HCT116 (cell line): ENCODE data around the gene AQP9. TPM values are rescaled to one million over a fixed set of nuclear protein-coding genes. Genes with fewer than 3 reads are reported as not detected.

Source experiments
- ATAC-seq: fragments of 200-7000 bp; cut with Tn5 transposase; 2 replicates; pipeline ENCODE4 v1.9.1; 2020; ENCODE audit warnings: mild to moderate bottlenecking, moderate library complexity
- BruUV-seq: library from RNA; stranded (reverse); fragments of 400-500 nt; replicated peaks from 2 replicates; lab custom pipeline; 2021; lab: Mats Ljungman, UMichigan
- CTCF ChIA-PET: fragments of 300-600 bp; sonication (Branson Sonifier 250); formaldehyde crosslinking; loops from one replicate; lab custom pipeline; 2021; ENCODE audit warnings: antibody characterized with exemption; lab: Charles Lee
- POLR2A ChIA-PET: fragments of 300-600, 350-600 bp; sonication (Branson Sonifier 250); formaldehyde crosslinking; loops from one replicate; lab custom pipeline; 2021; ENCODE audit warnings: antibody characterized with exemption; lab: Charles Lee
- RAD21 ChIA-PET, 2 experiments: fragments of 300-600 bp; sonication (Branson Sonifier 250); formaldehyde crosslinking; loops; one replicate each; lab custom pipeline; 2023; ENCODE audit warnings: low total read pairs in 2 of 2; ENCODE audit not compliant: uncharacterized antibody in 2 of 2, unreplicated experiment in 2 of 2, low non-redundant PET in 1 of 2; lab: Charles Lee
- DNase-seq: peaks from one replicate; pipeline ENCODE4 v3.0.0-alpha.2; 2010; ENCODE audit warnings: low read depth, low spot score
- H2AFZ ChIP-seq: fragments of 200-600 bp; shearing (Covaris generic), sonication (generic); 2 replicates; pipeline ENCODE4 v1.6.1; 2017; ENCODE audit warnings: low read depth, mixed run types, mixed read lengths, antibody characterized with exemption, low read length; ENCODE audit not compliant: poor library complexity, severe bottlenecking
- H3K27ac ChIP-seq: 2 replicates; pipeline ENCODE4 v1.5.1; 2012; ENCODE audit warnings: low read depth, low read length
- H3K27me3 ChIP-seq: fragments of 200-600 bp; sonication (generic); 2 replicates; pipeline ENCODE4 v1.6.1; 2016; ENCODE audit warnings: mixed run types, low read length, mixed read lengths; ENCODE audit not compliant: insufficient read depth
- H3K36me3 ChIP-seq, 2 experiments: fragments of 200-500 bp in 1 of 2; fragments of 200-600 bp in 1 of 2; sonication (Bioruptor generic) in 1 of 2; sonication (generic) in 1 of 2; 2 replicates each; pipeline versions ENCODE4 v1.5.1 to v1.6.1; 2014 to 2016; ENCODE audit warnings: low read length in 2 of 2, inconsistent platforms in 1 of 2, mixed read lengths in 1 of 2, mixed run types in 1 of 2; ENCODE audit not compliant: insufficient read depth in 2 of 2, control insufficient read depth in 1 of 2
- H3K4me1 ChIP-seq, 2 experiments: fragments of 200-600 bp in 1 of 2; sonication (generic) in 1 of 2; 2 replicates each; pipeline versions ENCODE4 v1.5.1 to v1.6.1; 2012 to 2017; ENCODE audit warnings: low read length in 2 of 2, inconsistent platforms in 1 of 2, mild to moderate bottlenecking in 1 of 2, mixed read lengths in 1 of 2, mixed run types in 1 of 2, moderate library complexity in 1 of 2; ENCODE audit not compliant: insufficient read depth in 2 of 2, control insufficient read depth in 1 of 2
- H3K4me2 ChIP-seq: fragments of 200-600 bp; sonication (generic); 2 replicates; pipeline ENCODE4 v1.6.1; 2017; ENCODE audit warnings: mixed run types, low read length, mixed read lengths
- H3K4me3 ChIP-seq, 2 experiments: fragments of 200-600 bp in 1 of 2; sonication (generic) in 1 of 2; replicated peaks in 1 of 2; 2 replicates each; pipeline ENCODE4 v1.5.1; 2011 to 2016; ENCODE audit warnings: low read length in 2 of 2, control low read depth in 1 of 2, low read depth in 1 of 2, mild to moderate bottlenecking in 1 of 2, mixed read lengths in 1 of 2, mixed run types in 1 of 2
- H3K79me2 ChIP-seq: fragments of 200-600 bp; sonication (generic); 2 replicates; pipeline ENCODE4 v1.6.1; 2017; ENCODE audit warnings: mild to moderate bottlenecking, mixed run types, low read length, moderate library complexity, mixed read lengths; ENCODE audit not compliant: insufficient read depth
- H3K9ac ChIP-seq: fragments of 200-600 bp; sonication (generic); 2 replicates; pipeline ENCODE4 v1.6.1; 2016; ENCODE audit warnings: low read length, mixed read lengths
- H3K9me2 ChIP-seq: fragments of 200-600 bp; sonication (generic), shearing (Covaris generic); 2 replicates; pipeline ENCODE4 v1.6.1; 2017; ENCODE audit warnings: mixed run types, mild to moderate bottlenecking, moderate library complexity; ENCODE audit not compliant: insufficient read depth
- H3K9me3 ChIP-seq, 2 experiments: fragments of 200-500 bp in 1 of 2; fragments of 200-600 bp in 1 of 2; sonication (Bioruptor generic) in 1 of 2; sonication (generic) in 1 of 2; 2 replicates each; pipeline ENCODE4 v1.6.1; 2014 to 2017; ENCODE audit warnings: low read length in 2 of 2, mixed read lengths in 2 of 2, inconsistent platforms in 1 of 2, low read depth in 1 of 2, mild to moderate bottlenecking in 1 of 2, mixed run types in 1 of 2, moderate library complexity in 1 of 2; ENCODE audit not compliant: control insufficient read depth in 1 of 2, insufficient read depth in 1 of 2
- H4K20me1 ChIP-seq: fragments of 200-600 bp; sonication (generic), shearing (Covaris generic); 2 replicates; pipeline ENCODE4 v1.6.1; 2017; ENCODE audit warnings: mixed run types, mild to moderate bottlenecking, moderate library complexity; ENCODE audit not compliant: insufficient read depth
- CTCF ChIP-seq, 3 experiments: fragments of 200-600 bp in 1 of 3; sonication (generic) in 1 of 3; IDR thresholded peaks in 2 of 3; conservative IDR thresholded peaks in 1 of 3; 2 replicates each; pipeline ENCODE4 v1.5.1; 2012 to 2017; ENCODE audit warnings: low read depth in 2 of 3, low read length in 2 of 3, antibody characterized with exemption in 1 of 3, borderline replicate concordance in 1 of 3, control low read depth in 1 of 3, mild to moderate bottlenecking in 1 of 3, mixed read lengths in 1 of 3, mixed run types in 1 of 3, moderate library complexity in 1 of 3; ENCODE audit not compliant: insufficient read depth in 1 of 3
- ELF1 ChIP-seq: IDR thresholded peaks from 2 replicates; pipeline ENCODE4 v1.6.1; 2012; ENCODE audit warnings: low read depth, borderline replicate concordance
- EZH2phosphoT487 ChIP-seq: fragments of 200-600 bp; IDR thresholded peaks from 2 replicates; pipeline ENCODE4 v1.6.1; 2018; ENCODE audit warnings: antibody characterized with exemption, borderline replicate concordance
- FOSL1 ChIP-seq: IDR thresholded peaks from 2 replicates; pipeline ENCODE4 v1.6.1; 2012; ENCODE audit warnings: low read depth
- RAD21 ChIP-seq: IDR thresholded peaks from 2 replicates; pipeline ENCODE4 v1.6.1; 2012; ENCODE audit warnings: low read depth, mild to moderate bottlenecking
- REST ChIP-seq: IDR thresholded peaks from 2 replicates; pipeline ENCODE4 v1.6.1; 2012; ENCODE audit warnings: low read depth
- SRF ChIP-seq: IDR thresholded peaks from 2 replicates; pipeline ENCODE4 v1.6.1; 2012; ENCODE audit warnings: low read depth
- ZNF274 ChIP-seq: fragments of 200-500 bp; sonication (Bioruptor generic); IDR thresholded peaks from 2 replicates; pipeline ENCODE4 v1.6.1; 2014; ENCODE audit warnings: mild to moderate bottlenecking, low read depth, low read length, inconsistent platforms
- intact Hi-C: fragments of 100-400 bp; cut with micrococcal nuclease; formaldehyde crosslinking; loops from 2 replicates; pipeline ENCODE4 v1.10.0; 2022
- total RNA-seq: library from RNA; stranded (reverse); gene quantifications from one replicate; pipeline ENCODE4 v1.2.1, GENCODE V29; 2021; ENCODE audit not compliant: unreplicated experiment

Gene AQP9
- total RNA-seq, 1 experiment from 2014 or later, result 0.12 TPM

- no peaks in the 10 kb centered on the region for H3K9me3 ChIP-seq
- TF ChIP-seq ZNF274, result no peak
- no peak for TF ChIP-seq REST
- TF ChIP-seq EZH2phosphoT487, result no peak
- TF ChIP-seq FOSL1, result no peak
- TF ChIP-seq RAD21, result no peak
- TF ChIP-seq ELF1, result no peak
- TF ChIP-seq CTCF (IDR thresholded peaks at IDR 0.05 in 2 of 3, conservative IDR thresholded peaks at IDR 0.05 in 1 of 3; ENCODE audit: borderline replicate concordance in 1 of 3, insufficient read depth in 1 of 3, low read depth in 2 of 3, low read length in 2 of 3), result no peak
- no peak for TF ChIP-seq SRF
- TF ChIP-seq, all 23 proteins: peak for 0
- Histone ChIP-seq H3K36me3 (no peaks in the 10 kb centered on the region), H3K27me3 (no peaks in the 10 kb centered on the region), H3K79me2 (no peaks in the 10 kb centered on the region), H3K9me2 (no peaks in the 10 kb centered on the region), H3K9ac (no peak overlapping the region), H3K4me2 (no peak overlapping the region), H4K20me1 (no peaks in the 10 kb centered on the region), H2AFZ (no peak overlapping the region), H3K4me3 (no peak overlapping the region), H3K27ac (no peak overlapping the region), H3K4me1 (peaks cover 0 to 6% of the 10 kb centered on the region in 2 experiments; a peak in 1 of 4 replicates)
- POLR2A ChIA-PET, result no interaction called here
- DNase-seq (no peak), ATAC-seq (no peak)
- CTCF ChIA-PET, result no interaction called here
- RAD21 ChIA-PET, result no interaction called here
- no TSS peak for BruUV-seq
- intact Hi-C loops, result no loop called here
Measured at GRCh38 chr15:58146211-58146610, 8.0 kb downstream of the AQP9 start.
